Neural cell (in vitro differentiated cells): Measurements from ENCODE around the gene LIMD2. TPM values are rescaled to one million over a fixed set of nuclear protein-coding genes. Genes with fewer than 3 reads are reported as not detected.

Experiments
- H2AFZ ChIP-seq: fragments of 200-600, 300-800 bp; sonication (generic), shearing (Covaris generic); 2 replicates; pipeline ENCODE4 v1.6.0; 2014; ENCODE audit warnings: low read depth, mild to moderate bottlenecking, antibody characterized with exemption, low read length, moderate library complexity
- H3F3A ChIP-seq: fragments of 200-600 bp; shearing (Covaris generic); 2 replicates; pipeline ENCODE4 v1.6.1; 2016; ENCODE audit warnings: mild to moderate bottlenecking, moderate library complexity, mixed read lengths, antibody characterized with exemption, low read length; ENCODE audit not compliant: insufficient read depth, poor library complexity, severe bottlenecking
- H3K27ac ChIP-seq: fragments of 200-600, 300-800 bp; sonication (generic), shearing (Covaris generic); 2 replicates; pipeline ENCODE4 v1.5.1; 2014; ENCODE audit warnings: mild to moderate bottlenecking, low read length, moderate library complexity
- H3K27me3 ChIP-seq: fragments of 300-800, 200-600 bp; sonication (generic), shearing (Covaris generic); 2 replicates; pipeline ENCODE4 v1.6.0; 2014; ENCODE audit warnings: mild to moderate bottlenecking, low read depth, low read length, moderate library complexity; ENCODE audit not compliant: insufficient read depth
- H3K36me3 ChIP-seq: fragments of 300-800, 200-600 bp; sonication (generic), shearing (Covaris generic); 2 replicates; pipeline ENCODE4 v1.5.1; 2014; ENCODE audit warnings: mild to moderate bottlenecking, antibody characterized with exemption, low read length, moderate library complexity; ENCODE audit not compliant: insufficient read depth
- H3K4me2 ChIP-seq: fragments of 300-800, 200-600 bp; sonication (generic), shearing (Covaris generic); 2 replicates; pipeline ENCODE4 v1.6.0; 2014; ENCODE audit warnings: mild to moderate bottlenecking, low read length
- H3K4me3 ChIP-seq: fragments of 300-800, 200-600 bp; sonication (generic), shearing (Covaris generic); 2 replicates; pipeline ENCODE4 v1.5.1; 2014; ENCODE audit warnings: mild to moderate bottlenecking, low read length, moderate library complexity
- H3K79me2 ChIP-seq: fragments of 200-600 bp; shearing (Covaris generic); replicated peaks from 2 replicates; pipeline ENCODE4 v1.6.0; 2014; ENCODE audit warnings: mild to moderate bottlenecking, low read length, moderate library complexity; ENCODE audit not compliant: insufficient read depth
- H3K9ac ChIP-seq: fragments of 300-800, 200-600 bp; sonication (generic), shearing (Covaris generic); 2 replicates; pipeline ENCODE4 v1.6.1; 2016; ENCODE audit warnings: mild to moderate bottlenecking, low read length, mixed read lengths
- H3K9me2 ChIP-seq: fragments of 200-600 bp; shearing (Covaris generic); 2 replicates; pipeline ENCODE4 v1.6.1; 2016; ENCODE audit warnings: mild to moderate bottlenecking, low read length, mixed read lengths; ENCODE audit not compliant: insufficient read depth
- H3K9me3 ChIP-seq: fragments of 200-600, 300-800 bp; sonication (generic), shearing (Covaris generic); 2 replicates; pipeline ENCODE4 v1.6.1; 2016; ENCODE audit warnings: mild to moderate bottlenecking, mixed run types, low read length, moderate library complexity, mixed read lengths
- H4K20me1 ChIP-seq: fragments of 200-600 bp; shearing (Covaris generic); 2 replicates; pipeline ENCODE4 v1.6.1; 2016; ENCODE audit warnings: mild to moderate bottlenecking, mixed run types; ENCODE audit not compliant: insufficient read depth
- CTCF ChIP-seq: fragments of 450-650 bp; IDR thresholded peaks from 2 replicates; pipeline ENCODE4 v1.5.1; 2014; ENCODE audit warnings: antibody characterized with exemption, mild to moderate bottlenecking, moderate library complexity; ENCODE audit not compliant: poor library complexity, severe bottlenecking
- EP300 ChIP-seq: fragments of 450-650 bp; conservative IDR thresholded peaks from 2 replicates; pipeline ENCODE4 v1.6.1; 2014; ENCODE audit warnings: antibody characterized with exemption, mild to moderate bottlenecking, moderate library complexity; ENCODE audit not compliant: poor library complexity, severe bottlenecking
- EZH2 ChIP-seq: fragments of 200-600, 300-800 bp; shearing (Covaris generic), sonication (generic); IDR thresholded peaks from 2 replicates; pipeline ENCODE4 v1.6.1; 2014; ENCODE audit warnings: antibody characterized with exemption, low read length, borderline replicate concordance, mild to moderate bottlenecking; ENCODE audit not compliant: insufficient read depth, poor library complexity, severe bottlenecking
- MXI1 ChIP-seq: fragments of 450-650 bp; conservative IDR thresholded peaks from 2 replicates; pipeline ENCODE4 v1.6.1; 2014; ENCODE audit warnings: antibody characterized with exemption, mild to moderate bottlenecking; ENCODE audit not compliant: poor library complexity, severe bottlenecking
- POLR2AphosphoS5 ChIP-seq: IDR thresholded peaks from 2 replicates; pipeline ENCODE4 v1.6.1; 2012
- RAD21 ChIP-seq: fragments of 450-650 bp; conservative IDR thresholded peaks from 2 replicates; pipeline ENCODE4 v1.6.1; 2014; ENCODE audit warnings: antibody characterized with exemption, mild to moderate bottlenecking, moderate library complexity
- REST ChIP-seq: IDR thresholded peaks from 2 replicates; pipeline ENCODE4 v1.6.1; 2012; ENCODE audit warnings: borderline replicate concordance
- SMC3 ChIP-seq: fragments of 450-650 bp; conservative IDR thresholded peaks from 2 replicates; pipeline ENCODE4 v1.6.1; 2014; ENCODE audit warnings: antibody characterized with exemption, mild to moderate bottlenecking, moderate library complexity; ENCODE audit not compliant: poor library complexity
- TAF1 ChIP-seq: IDR thresholded peaks from 2 replicates; pipeline ENCODE4 v1.6.1; 2012; ENCODE audit warnings: low read depth
- polyA plus RNA-seq: library from polyadenylated mRNA; depleted of rRNA; stranded (reverse); fragments of >200 nt; gene quantifications from 2 replicates; pipeline ENCODE4 v1.2.3, GENCODE V29; 2014

Gene LIMD2
- polyA plus RNA-seq, 1 donor from 2014 or later = 132 TPM

- no peaks in the 10 kb centered on the region for H3K27me3 ChIP-seq
- no peaks in the 10 kb centered on the region for H4K20me1 ChIP-seq
- no peak overlapping the region for H3K4me2 ChIP-seq
- H3K27ac ChIP-seq = no peak overlapping the region
- no peaks in the 10 kb centered on the region for H3K9me3 ChIP-seq
- no peak overlapping the region for H3K4me3 ChIP-seq
- no peaks in the 10 kb centered on the region for H3F3A ChIP-seq
- no peak overlapping the region for H3K9ac ChIP-seq
- H3K36me3 ChIP-seq = peaks cover 4% of the 10 kb centered on the region
- H3K9me2 ChIP-seq = no peaks in the 10 kb centered on the region
- no peak overlapping the region for H2AFZ ChIP-seq
- TF ChIP-seq POLR2AphosphoS5 (no peak), TAF1 (no peak)
- no peaks in the 10 kb centered on the region for H3K79me2 ChIP-seq
Measured at GRCh38 chr17:63676584-63676983, 23.3 kb downstream of the LIMD2 start.

- H3K9me2 ChIP-seq = no peaks in the 10 kb centered on the region
- no peak overlapping the region for H3K9ac ChIP-seq
- no peak overlapping the region for H2AFZ ChIP-seq
- no peaks in the 10 kb centered on the region for H3K27me3 ChIP-seq
- H3K79me2 ChIP-seq = no peaks in the 10 kb centered on the region
- H3K9me3 ChIP-seq = no peaks in the 10 kb centered on the region
- H3F3A ChIP-seq = no peaks in the 10 kb centered on the region
- no peak overlapping the region for H3K4me3 ChIP-seq
- H3K27ac ChIP-seq = no peak overlapping the region
- no peak for TF ChIP-seq SMC3
- TF ChIP-seq POLR2AphosphoS5 = no peak
- no peak for TF ChIP-seq TAF1
- no peak for TF ChIP-seq EZH2
- no peak for TF ChIP-seq MXI1
- TF ChIP-seq REST = no peak
- no peak for TF ChIP-seq RAD21
- no peak for TF ChIP-seq EP300
- peaks cover 4% of the 10 kb centered on the region for H3K36me3 ChIP-seq
- H3K4me2 ChIP-seq = no peak overlapping the region
- H4K20me1 ChIP-seq = no peaks in the 10 kb centered on the region
Measured at GRCh38 chr17:63675607-63676546, 24.0 kb downstream of the LIMD2 start.

- Histone ChIP-seq H3K27me3 (no peaks in the 10 kb centered on the region), H3K9me2 (no peaks in the 10 kb centered on the region), H4K20me1 (no peaks in the 10 kb centered on the region), H3K9me3 (no peaks in the 10 kb centered on the region), H3F3A (no peaks in the 10 kb centered on the region), H3K27ac (no peak overlapping the region), H3K36me3 (peaks cover 4% of the 10 kb centered on the region), H2AFZ (no peak overlapping the region), H3K4me2 (no peak overlapping the region), H3K79me2 (no peaks in the 10 kb centered on the region), H3K4me3 (no peak overlapping the region), H3K9ac (no peak overlapping the region)
- TF ChIP-seq TAF1 (no peak), POLR2AphosphoS5 (no peak), RAD21 (no peak), MXI1 (no peak), EP300 (no peak), SMC3 (no peak), CTCF (no peak), EZH2 (no peak), REST (no peak)
Measured at GRCh38 chr17:63675231-63675606, 24.7 kb downstream of the LIMD2 start.
